ENCODE data around the gene UNC13B.
"Not testable (repeated sequence)": the region's sequence is repeated elsewhere in the genome, so short reads cannot be mapped to it uniquely, and the experiment has no call there.

The UNC13B gene

DNA sequence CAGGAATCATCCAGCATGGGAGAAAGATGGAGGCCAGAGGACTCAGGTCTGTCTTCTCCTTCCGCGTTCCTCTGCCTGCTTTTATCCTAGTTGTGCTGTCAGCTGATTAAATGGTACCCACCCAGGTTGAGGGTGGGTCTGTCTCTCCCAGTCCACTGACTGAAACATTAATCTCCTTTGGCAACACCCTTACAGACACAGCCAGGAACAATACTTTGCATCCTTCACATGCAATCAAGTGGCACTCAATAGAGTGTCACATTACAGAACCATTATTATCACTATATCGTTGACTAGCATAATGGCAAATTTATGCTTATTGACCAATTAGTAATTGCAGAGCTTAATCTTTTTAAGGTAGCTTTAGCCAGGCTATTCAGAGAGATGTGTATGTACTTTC lies 64.8 kb downstream of the UNC13B start:
- no peak for DNase-seq (ENCODE audit: low read depth)

DNA sequence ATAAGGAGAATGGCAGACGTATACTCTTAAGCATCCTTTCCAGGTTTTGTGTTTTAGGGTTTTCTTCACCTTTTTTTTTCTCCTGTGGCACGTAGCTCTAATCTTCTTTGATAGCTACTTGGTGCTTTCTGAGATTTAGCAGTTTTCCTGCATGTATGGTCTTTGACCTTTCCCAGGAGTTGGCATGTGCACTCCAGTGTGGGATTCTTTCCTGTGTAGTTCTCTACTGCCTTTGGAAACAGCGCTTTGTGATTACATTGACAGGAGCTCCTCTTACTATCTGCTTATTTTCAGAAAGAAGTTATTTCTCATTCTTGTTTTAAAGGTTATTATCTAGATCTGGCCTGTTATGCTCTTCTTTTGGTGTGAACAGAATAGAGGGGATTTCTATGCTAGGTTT lies 65.5 kb downstream of the UNC13B start:
- no peak for DNase-seq (ENCODE audit: low read depth)

DNA sequence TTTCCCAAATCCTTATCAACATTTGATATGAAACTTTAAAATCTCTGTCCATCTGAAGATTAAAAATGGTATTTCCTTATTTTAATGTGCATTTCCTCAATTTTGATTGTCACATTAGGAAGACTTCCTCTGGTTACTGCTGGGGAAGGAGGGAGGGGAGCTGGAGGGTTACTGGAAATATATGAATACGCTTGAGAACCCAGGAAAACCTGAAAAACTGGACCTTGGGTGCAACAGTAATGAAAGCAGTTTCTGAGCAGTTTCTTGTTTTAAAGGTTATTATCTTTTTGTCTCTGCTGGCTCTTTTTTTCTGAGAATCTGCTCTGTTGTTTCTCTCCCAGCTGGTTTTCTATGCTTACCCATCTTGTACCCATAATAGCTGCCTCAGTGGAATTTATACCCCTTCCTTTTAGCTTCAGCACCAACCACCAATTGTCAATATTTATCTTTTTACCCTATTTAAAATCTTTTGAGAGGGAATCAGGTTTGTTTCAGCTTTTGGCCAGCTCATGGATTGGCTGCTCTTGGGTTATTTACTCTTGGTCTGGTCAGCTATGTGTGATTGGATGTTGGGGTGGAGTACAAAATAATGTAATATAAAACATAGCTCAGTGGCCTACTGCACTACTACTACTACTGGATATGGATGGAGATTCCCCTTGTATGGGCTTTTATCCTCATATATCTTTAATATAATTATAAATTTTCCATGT lies 67.4 kb downstream of the UNC13B start:
- no peak for DNase-seq (ENCODE audit: low read depth)

DNA sequence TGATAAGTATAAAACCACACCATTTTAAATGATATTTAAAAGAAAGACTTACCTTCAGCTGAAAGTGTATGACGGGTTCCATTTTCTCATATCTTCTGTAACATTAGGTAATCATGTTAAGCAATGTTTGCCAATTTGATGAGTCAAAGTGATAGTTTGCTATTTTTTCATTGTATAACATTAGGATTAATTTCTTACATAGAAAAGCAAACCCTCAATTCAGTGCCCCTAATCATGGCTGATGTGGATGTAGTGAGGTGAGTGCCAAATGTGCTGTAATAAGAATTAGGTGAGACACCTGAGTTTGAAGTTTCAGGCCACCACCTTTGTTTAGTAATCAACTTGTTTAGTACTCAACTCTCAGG lies 68.0 kb downstream of the UNC13B start:
- no peak for DNase-seq (ENCODE audit: low read depth)

- no peak for DNase-seq (ENCODE audit: low read depth)
These were observed 71.2 kb downstream of the UNC13B start for GRCh38 chr9:35232867-35233544.

- DNase-seq (ENCODE audit: low read depth): no peak
These were observed 74.9 kb downstream of the UNC13B start for GRCh38 chr9:35236692-35237091.

GRCh38 chr9:35237311-35237710 lies 75.5 kb downstream of the UNC13B start:
- DNase-seq (ENCODE audit: low read depth): no peak

- not testable (repeated sequence) for DNase-seq (ENCODE audit: low read depth)
These were observed 84.1 kb downstream of the UNC13B start for GRCh38 chr9:35245945-35246344.

DNA sequence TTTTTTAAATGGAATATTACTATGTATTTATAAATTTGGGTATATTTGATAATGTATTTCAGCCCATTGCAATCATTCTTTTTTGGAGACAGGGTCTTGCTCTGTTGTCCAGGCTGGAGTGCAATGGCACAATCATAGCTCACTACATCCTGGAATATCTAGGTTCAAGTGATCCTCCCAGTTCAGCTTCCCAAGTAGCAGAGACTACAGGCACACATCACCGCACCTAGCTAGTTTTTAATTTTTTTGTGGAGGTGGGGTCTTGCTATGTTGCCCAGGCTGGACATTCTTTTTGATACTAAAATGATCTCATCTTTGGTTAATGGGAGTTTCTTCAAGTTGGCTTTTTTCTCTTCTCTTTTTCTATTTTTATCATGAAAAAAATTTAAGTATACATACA lies 91.3 kb downstream of the UNC13B start:
- no peak for DNase-seq (ENCODE audit: low read depth)

DNA sequence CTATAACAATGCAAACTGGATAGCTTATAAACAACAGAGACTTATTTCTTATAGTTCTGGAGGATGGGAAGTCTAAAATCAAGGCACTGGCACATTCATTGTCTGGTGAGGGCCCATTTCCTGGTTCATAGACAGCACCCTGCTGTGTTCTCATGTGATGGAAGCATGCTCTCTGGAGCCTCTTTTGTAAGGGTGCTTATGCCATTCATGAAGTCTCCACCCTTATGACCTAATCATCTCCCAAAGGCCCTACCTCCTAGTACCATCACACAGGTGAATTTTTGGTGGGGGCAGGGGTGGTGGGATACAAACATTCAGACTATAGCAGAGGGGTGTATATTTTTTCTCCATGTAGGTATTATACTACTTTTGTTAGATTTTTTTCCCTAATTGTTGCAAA lies 92.4 kb downstream of the UNC13B start:
- DNase-seq (ENCODE audit: low read depth): no peak

- no peak for DNase-seq (ENCODE audit: low read depth)
These were observed 93.4 kb downstream of the UNC13B start for GRCh38 chr9:35254984-35255857.

DNA sequence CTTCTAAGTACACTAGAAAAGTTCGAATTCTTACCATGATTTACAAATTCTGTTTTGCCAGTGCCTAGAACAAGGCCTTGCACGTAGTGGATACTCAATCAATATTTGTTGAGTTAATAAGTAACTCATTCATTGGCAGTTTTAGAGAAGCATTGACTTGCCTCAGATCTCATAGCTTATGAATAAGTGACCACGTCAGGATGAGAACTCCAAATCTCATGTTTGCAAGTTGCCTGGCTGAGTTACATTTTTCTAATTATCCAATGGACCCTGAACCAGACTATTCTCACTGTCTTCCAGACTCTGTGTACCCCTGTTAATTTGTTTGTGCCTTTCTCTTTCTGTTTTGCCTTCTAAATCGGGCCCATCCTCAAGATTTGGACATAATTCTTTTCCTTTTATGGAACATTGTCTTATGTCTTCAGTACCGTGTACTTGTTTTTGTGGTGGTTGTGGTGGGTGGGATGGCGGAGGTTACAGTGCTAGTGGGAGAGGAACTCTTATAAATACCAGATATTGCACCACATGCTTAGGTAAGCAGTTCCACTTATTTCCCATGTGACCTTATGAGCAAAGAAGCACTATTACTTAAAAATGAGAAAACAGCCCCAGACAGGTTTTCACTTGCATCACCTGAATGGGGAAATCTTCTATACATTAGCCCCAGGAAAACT lies 96.3 kb downstream of the UNC13B start:
- no peak for DNase-seq (ENCODE audit: low read depth)

DNA sequence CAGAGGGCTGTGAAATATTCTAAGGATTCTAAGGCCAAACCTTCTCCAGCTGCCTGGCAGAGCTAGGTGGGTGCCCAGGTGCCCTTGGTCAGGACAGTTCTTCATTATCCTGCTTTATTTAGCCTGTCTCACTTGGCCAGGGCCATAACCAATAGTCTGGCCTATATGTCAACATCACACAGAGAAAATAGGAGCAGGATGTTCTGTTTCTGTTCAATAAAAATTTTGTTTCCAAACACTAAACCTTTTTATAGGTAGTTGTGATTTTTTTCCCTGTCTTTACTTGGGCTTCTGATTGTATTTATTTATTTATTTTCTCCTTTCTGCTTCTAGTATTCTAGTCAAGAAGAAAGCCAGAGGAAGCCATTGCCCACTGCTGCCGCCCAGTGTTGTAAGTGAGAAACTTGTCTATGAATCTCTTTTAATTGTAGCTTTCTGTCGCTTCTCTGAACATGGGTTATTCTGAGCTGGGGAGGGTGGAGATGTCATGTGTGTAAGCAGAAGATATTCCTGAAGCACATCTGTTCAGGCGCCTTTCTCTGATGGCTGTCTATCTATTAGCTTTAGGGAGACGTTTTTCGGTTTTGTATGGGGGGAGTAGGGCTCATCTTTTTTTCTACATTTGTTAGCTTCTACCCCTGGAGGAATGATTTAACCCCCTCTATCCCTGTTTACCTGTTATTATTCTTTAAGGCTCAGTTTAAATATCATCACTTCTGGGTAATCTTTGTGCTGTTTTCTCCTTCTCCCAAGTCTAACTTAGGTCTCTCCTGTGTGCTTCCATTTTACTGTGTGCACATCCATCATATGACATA lies 97.1 kb downstream of the UNC13B start:
- DNase-seq (ENCODE audit: low read depth): no peak

DNA sequence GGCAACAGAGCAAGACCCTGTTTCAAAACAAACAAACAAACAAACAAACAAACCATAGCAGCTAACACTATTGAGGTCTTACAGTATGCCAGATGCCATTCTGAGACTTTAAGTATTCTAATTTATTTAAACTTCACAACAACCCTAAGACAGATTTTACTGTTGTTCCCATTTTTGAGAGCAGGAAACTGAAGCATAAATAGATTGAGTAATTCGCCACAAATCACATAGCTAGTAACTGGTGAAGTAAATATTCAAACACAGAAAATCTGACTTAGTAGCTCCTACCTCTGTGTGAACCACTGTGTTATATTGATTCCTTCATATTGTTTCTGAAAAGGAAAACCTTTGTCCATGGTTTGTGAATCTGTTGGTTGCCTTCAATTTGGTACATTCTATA lies 98.4 kb downstream of the UNC13B start:
- no peak for DNase-seq (ENCODE audit: low read depth)

DNA sequence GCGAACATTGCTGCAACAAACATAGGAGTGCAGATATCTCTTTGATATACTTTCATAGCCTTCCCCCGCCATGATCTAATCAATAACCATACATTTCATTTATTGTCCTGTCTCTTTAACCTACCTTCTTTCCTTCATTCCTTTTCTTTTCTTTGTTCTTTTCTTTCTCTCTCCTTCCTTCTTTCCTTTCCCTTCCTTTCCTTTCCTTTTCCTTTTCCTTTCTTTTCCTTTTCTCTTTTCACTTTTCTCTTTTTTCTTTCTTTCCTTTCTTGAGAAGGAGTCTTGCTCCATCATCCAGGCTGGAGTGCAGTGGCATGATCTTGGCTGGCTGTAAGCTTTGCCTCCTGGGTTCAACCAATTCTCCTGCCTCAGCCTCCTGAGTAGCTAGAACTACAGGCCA lies 100.3 kb downstream of the UNC13B start:
- no peak for DNase-seq (ENCODE audit: low read depth)

GRCh38 chr9:35267710-35268109 lies 105.9 kb downstream of the UNC13B start:
- no peak for DNase-seq (ENCODE audit: low read depth)

- DNase-seq (ENCODE audit: low read depth): no peak
These were observed 108.1 kb downstream of the UNC13B start for GRCh38 chr9:35269919-35270318.

- DNase-seq (ENCODE audit: low read depth): no peak
These were observed 109.8 kb downstream of the UNC13B start for GRCh38 chr9:35271637-35272036.

- no peak for DNase-seq (ENCODE audit: low read depth)
These were observed 111.2 kb downstream of the UNC13B start for GRCh38 chr9:35272989-35273388.

- DNase-seq (ENCODE audit: low read depth): no peak
These were observed 111.8 kb downstream of the UNC13B start for GRCh38 chr9:35273591-35273990.

DNA sequence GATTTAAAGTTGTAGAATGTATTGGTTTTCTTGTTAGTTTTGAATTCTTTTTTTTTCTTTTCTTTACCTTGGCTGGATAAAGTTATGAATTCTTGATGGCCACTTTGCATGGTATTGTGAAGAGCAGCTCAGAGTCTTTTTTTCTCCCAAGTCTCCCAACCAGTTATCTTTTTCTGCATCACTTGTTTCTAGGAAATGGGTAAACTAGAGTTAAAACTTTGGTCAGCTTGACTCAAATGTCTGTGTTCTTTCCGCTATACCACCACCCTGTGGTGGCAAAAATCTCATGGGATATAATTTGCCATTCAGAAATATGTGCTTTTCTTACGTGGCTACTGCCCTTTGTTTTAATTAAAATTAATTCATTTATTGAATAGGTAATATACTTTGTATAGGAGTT lies 113.2 kb downstream of the UNC13B start:
- no peak for DNase-seq (ENCODE audit: low read depth)

- DNase-seq (ENCODE audit: low read depth): no peak
These were observed 115.3 kb downstream of the UNC13B start for GRCh38 chr9:35277171-35277520.
